ENCODE measurements around the gene IL17RE.

The IL17RE gene

GRCh38 chr3:9906480-9906879 lies 3.8 kb downstream of the IL17RE start:
- no peak for DNase-seq (ENCODE audit: low read depth, low spot score)

- DNase-seq (ENCODE audit: low read depth, low spot score): no peak
These were observed 5.6 kb downstream of the IL17RE start for GRCh38 chr3:9908286-9908685.

DNA sequence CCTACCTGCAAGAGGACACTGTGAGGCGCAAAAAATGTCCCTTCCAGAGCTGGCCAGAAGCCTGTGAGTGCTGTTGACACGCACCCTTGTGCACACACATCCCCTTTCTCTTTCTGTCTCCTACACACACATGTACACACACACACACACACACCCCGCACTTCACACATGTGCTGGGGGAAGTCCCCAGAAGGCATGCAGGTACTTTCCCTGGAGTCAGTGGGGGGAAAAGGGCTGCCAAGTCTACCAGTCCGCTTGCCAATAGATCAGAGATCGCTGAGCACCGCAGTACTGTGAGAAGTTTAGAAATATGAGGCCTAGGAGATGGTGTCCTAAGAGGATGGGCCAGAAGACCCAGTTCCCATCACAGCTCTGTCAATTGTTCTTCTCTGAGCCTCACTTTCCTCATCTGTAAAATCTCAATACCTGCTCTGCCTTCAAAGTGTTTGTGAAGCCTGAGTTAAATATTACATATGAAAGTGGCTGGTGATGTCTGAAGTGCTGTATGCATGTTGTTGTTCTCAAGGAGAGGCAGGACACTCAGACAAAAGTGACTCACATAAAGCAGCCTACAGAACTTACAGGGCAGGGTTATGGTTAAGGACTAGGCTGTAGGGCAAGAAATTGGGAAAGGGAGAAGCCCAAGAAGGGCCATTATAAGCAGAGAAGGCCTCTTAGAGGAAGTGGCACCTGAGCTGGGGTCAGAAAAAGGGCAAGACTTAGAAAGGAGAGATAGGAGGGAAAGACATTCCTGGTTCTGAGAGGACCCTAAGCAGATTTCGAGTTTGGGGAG lies 6.8 kb downstream of the IL17RE start:
- no peak for DNase-seq (ENCODE audit: low read depth, low spot score)

DNA sequence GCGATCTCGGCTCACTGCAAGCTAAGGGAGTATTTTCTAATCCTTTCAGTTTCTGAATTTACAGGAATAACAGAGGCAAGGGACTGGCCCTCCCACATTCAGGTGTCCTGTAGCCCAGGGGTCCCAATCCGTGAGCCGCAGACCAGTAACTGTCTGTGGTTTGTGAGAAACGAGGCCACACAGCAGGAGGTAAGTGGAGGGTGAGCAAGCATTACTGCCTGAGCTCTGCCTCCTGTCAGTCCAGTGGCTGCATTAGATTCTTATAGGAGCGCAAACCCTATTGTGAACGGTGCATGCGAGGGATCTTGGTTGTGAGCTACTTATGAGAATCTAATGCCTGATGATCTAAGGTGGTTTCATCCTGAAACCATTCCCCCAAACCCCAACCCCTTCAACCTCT lies 9.2 kb downstream of the IL17RE start:
- DNase-seq (ENCODE audit: low read depth, low spot score): no peak

DNA sequence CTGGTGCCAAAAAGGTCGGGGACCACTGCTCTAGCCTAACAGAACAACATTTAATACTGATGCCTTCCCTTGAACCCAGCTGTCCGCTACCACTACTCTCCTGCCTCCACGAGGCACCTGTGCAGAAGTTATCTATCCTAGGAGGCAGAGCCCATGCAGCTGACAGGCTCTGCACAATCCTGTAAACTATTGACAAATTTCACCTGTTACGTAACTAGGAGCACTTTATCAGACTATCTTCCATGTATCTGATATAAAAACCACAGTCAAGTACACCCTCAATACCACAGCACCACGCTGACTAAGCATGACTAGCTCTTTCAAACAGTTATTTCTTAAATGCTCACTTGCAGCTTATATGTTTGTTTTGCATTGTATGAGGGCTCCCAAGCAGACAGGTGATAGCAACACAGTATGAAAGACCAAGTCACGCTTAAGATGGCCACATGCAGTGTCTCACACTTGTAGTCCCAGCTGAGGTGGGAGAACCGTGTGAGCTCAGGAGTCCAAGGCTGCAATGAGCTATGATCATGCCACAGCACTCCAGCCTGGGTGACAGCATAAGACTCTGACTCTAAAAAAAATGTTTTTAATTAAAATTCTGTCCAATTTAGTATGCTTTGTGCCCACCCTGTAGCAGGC lies 9.8 kb downstream of the IL17RE start:
- DNase-seq (ENCODE audit: low read depth, low spot score): no peak

DNA sequence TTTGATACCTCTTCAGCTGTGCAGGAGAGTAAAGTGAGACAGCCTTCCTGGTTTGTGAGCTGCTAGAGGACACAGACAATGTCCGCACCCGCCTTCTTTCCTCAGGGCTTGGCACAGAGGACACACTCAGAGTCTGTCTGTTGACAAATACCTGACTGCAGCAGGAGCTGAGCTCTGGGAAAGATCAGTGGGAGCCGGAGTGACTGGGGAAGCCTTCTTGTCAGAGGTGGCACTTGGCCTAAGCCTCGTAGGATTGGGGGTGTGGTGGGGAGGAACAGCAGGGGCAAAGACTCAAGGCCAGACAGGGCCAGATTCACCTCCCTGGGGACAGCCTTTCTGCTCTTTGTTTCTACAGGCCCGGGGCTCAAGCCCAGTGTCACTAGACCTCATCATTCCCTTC lies 11.0 kb downstream of the IL17RE start:
- peak; percentile 32 for DNase-seq (ENCODE audit: low read depth, low spot score)

- no peak for DNase-seq (ENCODE audit: low read depth, low spot score)
These were observed 11.4 kb downstream of the IL17RE start for GRCh38 chr3:9914011-9914410.

GRCh38 chr3:9914559-9915253 lies 12.1 kb downstream of the IL17RE start:
- DNase-seq (ENCODE audit: low read depth, low spot score): no peak

DNA sequence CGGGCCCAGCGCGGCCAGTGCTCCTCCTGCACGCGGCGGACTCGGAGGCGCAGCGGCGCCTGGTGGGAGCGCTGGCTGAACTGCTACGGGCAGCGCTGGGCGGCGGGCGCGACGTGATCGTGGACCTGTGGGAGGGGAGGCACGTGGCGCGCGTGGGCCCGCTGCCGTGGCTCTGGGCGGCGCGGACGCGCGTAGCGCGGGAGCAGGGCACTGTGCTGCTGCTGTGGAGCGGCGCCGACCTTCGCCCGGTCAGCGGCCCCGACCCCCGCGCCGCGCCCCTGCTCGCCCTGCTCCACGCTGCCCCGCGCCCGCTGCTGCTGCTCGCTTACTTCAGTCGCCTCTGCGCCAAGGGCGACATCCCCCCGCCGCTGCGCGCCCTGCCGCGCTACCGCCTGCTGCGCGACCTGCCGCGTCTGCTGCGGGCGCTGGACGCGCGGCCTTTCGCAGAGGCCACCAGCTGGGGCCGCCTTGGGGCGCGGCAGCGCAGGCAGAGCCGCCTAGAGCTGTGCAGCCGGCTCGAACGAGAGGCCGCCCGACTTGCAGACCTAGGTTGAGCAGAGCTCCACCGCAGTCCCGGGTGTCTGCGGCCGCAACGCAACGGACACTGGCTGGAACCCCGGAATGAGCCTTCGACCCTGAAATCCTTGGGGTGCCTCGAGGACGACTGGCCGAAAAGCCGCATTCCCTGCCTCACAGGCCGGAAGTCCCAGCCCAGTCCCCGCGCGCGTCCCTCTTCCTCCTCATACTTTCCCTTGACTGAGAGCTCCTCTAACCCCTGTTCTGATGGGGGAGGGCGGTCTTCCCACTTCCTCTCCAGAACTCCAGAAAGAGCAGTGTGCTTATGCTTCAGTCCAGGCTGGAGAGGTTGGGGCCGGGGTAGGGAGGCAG lies 12.8 kb downstream of the IL17RE start:
- peak; percentile 74 for DNase-seq (ENCODE audit: low read depth, low spot score)

GRCh38 chr3:9916346-9916733 lies 13.7 kb downstream of the IL17RE start:
- DNase-seq (ENCODE audit: low read depth, low spot score): peak; percentile 20

GRCh38 chr3:9916734-9917680 lies 14.4 kb downstream of the IL17RE start, which contains the start of gene IL17RC:
Gene IL17RC (plus strand): TSS chr3:9917098. CDS start chr3:9917316, 218 bp downstream.
- DNase-seq (ENCODE audit: low read depth, low spot score): peak; percentile 91

- DNase-seq (ENCODE audit: low read depth, low spot score): no peak
These were observed 15.2 kb downstream of the IL17RE start for GRCh38 chr3:9917820-9918219.

GRCh38 chr3:9918261-9919038 lies 15.8 kb downstream of the IL17RE start:
- no peak for DNase-seq (ENCODE audit: low read depth, low spot score)

- DNase-seq (ENCODE audit: low read depth, low spot score): no peak
These were observed 25.5 kb downstream of the IL17RE start for GRCh38 chr3:9928158-9928557.

- DNase-seq (ENCODE audit: low read depth, low spot score): no peak
These were observed 28.3 kb downstream of the IL17RE start for GRCh38 chr3:9930804-9931418.

- DNase-seq (ENCODE audit: low read depth, low spot score): no peak
These were observed 29.8 kb downstream of the IL17RE start for GRCh38 chr3:9932535-9932842.

GRCh38 chr3:9932843-9933560 lies 30.4 kb downstream of the IL17RE start:
- peak; percentile 90 for DNase-seq (ENCODE audit: low read depth, low spot score)

DNA sequence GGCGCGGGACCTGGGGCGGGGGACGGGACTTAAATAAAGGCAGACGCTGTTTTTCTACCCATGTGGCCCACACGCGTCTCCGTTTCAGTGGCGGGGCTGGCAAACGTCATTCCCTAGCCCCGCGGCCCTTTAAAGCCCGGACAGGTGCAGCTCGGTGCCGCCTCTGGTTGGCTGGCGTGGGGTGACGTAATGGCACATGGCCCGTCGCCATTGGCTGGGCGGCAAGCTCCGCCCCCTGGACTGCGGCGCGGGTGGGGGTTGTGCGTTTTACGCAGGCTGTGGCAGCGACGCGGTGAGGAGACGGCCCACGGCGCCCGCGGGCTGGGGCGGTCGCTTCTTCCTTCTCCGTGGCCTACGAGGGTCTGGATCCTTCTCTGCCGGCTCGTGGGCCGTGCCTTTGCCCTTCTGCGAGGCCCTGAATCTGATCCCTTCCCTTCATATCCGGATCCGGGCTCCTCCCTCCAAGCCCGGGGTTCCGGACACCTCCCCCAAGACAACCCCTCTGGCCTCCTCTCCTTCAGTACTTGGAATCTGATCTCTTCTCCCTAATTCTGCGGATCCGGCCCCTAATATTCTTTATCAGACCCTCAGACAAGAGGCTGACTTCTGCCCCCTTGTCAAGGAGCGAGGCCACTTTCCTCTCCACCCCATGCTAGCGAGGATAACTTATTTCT lies 31.1 kb downstream of the IL17RE start, which contains the start of gene CRELD1:
Gene CRELD1, plus strand, starts transcription at position 274 of the 674 bp plus-strand sequence. CDS start 605 bp downstream, outside the sequence.
- peak; percentile 97 for DNase-seq (ENCODE audit: low read depth, low spot score)

Data from ELF-1 (cell line).